Right atrium auricular region (tissue), 2 donors: ENCODE data around the gene SASH1. TPM values are rescaled to one million over a fixed set of nuclear protein-coding genes. Genes with fewer than 3 reads are reported as not detected.

Source experiments
- DNase-seq: peaks from one replicate; pipeline ENCODE4 v3.0.0-alpha.2; 2019; ENCODE audit warnings: low spot score
- H3K27ac ChIP-seq, 2 donors: fragments of 200-600 bp; sonication (generic); 1 replicate in 1 of 2; 2 replicates in 1 of 2; pipeline ENCODE4 v1.5.1; 2016 to 2019
- H3K27me3 ChIP-seq, 2 donors: fragments of 200-600 bp; sonication (generic); one replicate each; pipeline versions ENCODE4 v1.5.1 to v1.6.0; 2017 to 2019
- H3K36me3 ChIP-seq: fragments of 200-600 bp; sonication (generic); one replicate; pipeline ENCODE4 v1.5.1; 2016
- H3K4me1 ChIP-seq, 2 donors: fragments of 200-600 bp; sonication (generic); one replicate each; pipeline versions ENCODE4 v1.5.1 to v1.6.0; 2017 to 2019
- H3K4me3 ChIP-seq, 2 donors: fragments of 200-600 bp; sonication (generic); 1 replicate in 1 of 2; 2 replicates in 1 of 2; pipeline ENCODE4 v1.5.1; 2017 to 2019; ENCODE audit warnings: mild to moderate bottlenecking in 1 of 2, moderate library complexity in 1 of 2
- H3K9me3 ChIP-seq, 2 donors: fragments of 200-600 bp; sonication (generic); one replicate each; pipeline ENCODE4 v1.5.1; 2019
- total RNA-seq, 2 donors: library from RNA; depleted of rRNA; stranded (reverse); fragments of >200 nt; gene quantifications; one replicate each; pipeline ENCODE4 v1.1.0, GENCODE V29; 2016
- TF ChIP-seq, protein P1 (sequence below), 2 donors: fragments of 200-600 bp; sonication (generic); IDR thresholded peaks; one replicate each; pipeline ENCODE4 v1.5.1; 2019; ENCODE audit warnings: antibody characterized with exemption in 2 of 2

The SASH1 gene
- total RNA-seq, 2 donors from 2014 or later = 39.0 to 42.3 TPM

DNA sequence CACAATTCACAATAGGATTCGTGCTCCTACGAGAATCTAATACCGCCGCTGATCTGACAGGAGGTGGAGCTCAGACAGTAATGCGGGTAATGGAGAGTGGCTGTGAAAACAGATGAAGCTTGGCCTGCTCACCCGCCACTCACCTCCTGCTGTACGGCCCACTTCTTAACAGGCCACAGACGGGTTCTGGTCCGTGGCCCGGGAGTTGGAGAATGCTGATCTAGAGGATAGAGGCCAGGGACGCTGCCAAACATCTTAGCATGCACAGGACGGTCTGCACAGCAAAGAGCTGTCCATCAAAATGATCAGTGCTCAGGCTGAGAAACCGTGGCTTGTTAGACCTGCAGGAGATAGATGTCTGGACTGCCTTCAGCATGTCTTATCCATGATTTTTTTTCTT, 186.4 kb downstream of the SASH1 start:
- TF ChIP-seq, protein P1, sequence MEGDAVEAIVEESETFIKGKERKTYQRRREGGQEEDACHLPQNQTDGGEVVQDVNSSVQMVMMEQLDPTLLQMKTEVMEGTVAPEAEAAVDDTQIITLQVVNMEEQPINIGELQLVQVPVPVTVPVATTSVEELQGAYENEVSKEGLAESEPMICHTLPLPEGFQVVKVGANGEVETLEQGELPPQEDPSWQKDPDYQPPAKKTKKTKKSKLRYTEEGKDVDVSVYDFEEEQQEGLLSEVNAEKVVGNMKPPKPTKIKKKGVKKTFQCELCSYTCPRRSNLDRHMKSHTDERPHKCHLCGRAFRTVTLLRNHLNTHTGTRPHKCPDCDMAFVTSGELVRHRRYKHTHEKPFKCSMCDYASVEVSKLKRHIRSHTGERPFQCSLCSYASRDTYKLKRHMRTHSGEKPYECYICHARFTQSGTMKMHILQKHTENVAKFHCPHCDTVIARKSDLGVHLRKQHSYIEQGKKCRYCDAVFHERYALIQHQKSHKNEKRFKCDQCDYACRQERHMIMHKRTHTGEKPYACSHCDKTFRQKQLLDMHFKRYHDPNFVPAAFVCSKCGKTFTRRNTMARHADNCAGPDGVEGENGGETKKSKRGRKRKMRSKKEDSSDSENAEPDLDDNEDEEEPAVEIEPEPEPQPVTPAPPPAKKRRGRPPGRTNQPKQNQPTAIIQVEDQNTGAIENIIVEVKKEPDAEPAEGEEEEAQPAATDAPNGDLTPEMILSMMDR (IDR thresholded peaks at IDR 0.05) = no peak
- no peak for DNase-seq
- Histone ChIP-seq H3K4me1 (peaks cover 0 to 41% of the 10 kb centered on the region in 2 donors), H3K27me3 (no peaks in the 10 kb centered on the region), H3K4me3 (no peak overlapping the region), H3K36me3 (peaks cover 51% of the 10 kb centered on the region), H3K27ac (peak overlapping the region in 1 of 2 donors; percentile 62), H3K9me3 (no peaks in the 10 kb centered on the region)

DNA sequence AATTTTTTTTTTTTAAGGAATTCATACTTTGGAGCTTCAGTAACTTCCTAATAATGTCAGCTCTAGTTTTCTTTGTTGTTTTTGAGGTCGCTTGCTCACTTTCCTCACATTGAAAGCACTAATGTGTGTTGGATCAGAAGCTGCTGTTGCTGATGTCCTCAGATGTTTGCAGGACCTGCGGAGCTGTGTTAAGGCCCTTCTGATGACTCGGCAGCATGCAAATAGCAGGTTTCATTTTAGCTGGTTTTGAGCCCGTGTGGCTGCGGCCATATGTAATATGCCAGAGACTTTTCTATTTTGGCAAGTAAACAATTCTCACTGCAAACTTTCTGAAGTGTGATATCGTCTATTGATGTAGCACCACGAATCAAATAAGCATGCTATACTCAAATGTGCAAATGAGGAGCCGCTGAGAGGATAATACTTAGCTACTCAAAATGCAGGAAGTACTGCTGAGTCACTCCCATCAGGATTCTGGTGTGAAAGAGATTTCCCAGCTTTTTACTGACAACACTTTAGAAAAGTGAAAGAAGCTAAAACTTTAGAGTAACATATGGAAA, 187.8 kb downstream of the SASH1 start:
- H3K27ac ChIP-seq = peak overlapping the region; percentile 59 to 62
- no peaks in the 10 kb centered on the region for H3K9me3 ChIP-seq
- H3K36me3 ChIP-seq = peaks cover 66% of the 10 kb centered on the region
- peaks cover 0 to 40% of the 10 kb centered on the region in 2 donors for H3K4me1 ChIP-seq
- no peaks in the 10 kb centered on the region for H3K27me3 ChIP-seq
- H3K4me3 ChIP-seq = peak overlapping the region in 1 of 2 donors; percentile 18
- TF ChIP-seq, protein P1 (IDR thresholded peaks at IDR 0.05) = no peak
- no peak for DNase-seq

DNA sequence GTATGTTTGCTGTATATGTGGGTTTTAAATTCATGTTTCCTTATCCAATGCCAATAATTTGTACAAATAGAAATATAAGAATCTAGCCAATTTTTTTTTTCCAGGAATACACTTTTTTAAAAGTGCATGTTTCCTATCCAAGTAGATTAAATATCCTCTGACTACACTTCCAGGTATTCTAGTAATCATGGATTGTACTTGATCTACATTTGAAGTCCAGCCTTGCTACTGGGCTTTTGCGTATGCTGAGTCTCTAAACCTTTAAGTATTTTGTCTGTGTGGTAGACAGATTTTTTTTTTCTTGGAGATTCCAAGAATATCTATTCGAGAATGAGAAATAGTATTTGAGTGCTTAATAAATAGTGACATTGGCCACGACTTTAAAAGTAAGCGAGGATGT, 188.3 kb downstream of the SASH1 start:
- peaks cover 69% of the 10 kb centered on the region for H3K36me3 ChIP-seq
- TF ChIP-seq, protein P1 (IDR thresholded peaks at IDR 0.05) = no peak
- H3K4me3 ChIP-seq = no peak overlapping the region
- no peaks in the 10 kb centered on the region for H3K9me3 ChIP-seq
- H3K27ac ChIP-seq = peak overlapping the region; percentile 59 to 62
- H3K27me3 ChIP-seq = no peaks in the 10 kb centered on the region
- DNase-seq = no peak
- peaks cover 0 to 37% of the 10 kb centered on the region in 2 donors for H3K4me1 ChIP-seq

DNA sequence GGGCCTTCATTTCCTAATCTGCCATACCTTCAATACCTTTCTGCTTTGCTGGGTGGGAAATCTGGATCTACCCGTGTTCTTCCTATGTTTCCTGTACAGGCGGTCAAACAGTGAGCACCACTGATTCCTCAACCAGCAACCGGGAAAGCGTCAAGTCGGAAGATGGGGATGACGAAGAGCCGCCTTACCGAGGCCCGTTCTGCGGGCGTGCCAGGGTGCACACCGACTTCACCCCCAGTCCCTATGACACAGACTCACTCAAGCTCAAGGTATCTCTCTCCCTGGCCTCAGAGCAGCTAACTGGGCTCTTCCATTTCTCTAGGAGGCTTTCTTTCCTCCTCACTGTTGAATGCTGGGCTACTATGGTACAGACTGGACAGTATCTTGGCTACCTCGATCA, 190.1 kb downstream of the SASH1 start:
- peaks cover 76% of the 10 kb centered on the region for H3K36me3 ChIP-seq
- no peak overlapping the region for H3K4me3 ChIP-seq
- peaks cover 0 to 42% of the 10 kb centered on the region in 2 donors for H3K4me1 ChIP-seq
- TF ChIP-seq, protein P1 (IDR thresholded peaks at IDR 0.05) = no peak
- no peak for DNase-seq
- no peaks in the 10 kb centered on the region for H3K9me3 ChIP-seq
- H3K27ac ChIP-seq = no peak overlapping the region
- H3K27me3 ChIP-seq = no peaks in the 10 kb centered on the region

DNA sequence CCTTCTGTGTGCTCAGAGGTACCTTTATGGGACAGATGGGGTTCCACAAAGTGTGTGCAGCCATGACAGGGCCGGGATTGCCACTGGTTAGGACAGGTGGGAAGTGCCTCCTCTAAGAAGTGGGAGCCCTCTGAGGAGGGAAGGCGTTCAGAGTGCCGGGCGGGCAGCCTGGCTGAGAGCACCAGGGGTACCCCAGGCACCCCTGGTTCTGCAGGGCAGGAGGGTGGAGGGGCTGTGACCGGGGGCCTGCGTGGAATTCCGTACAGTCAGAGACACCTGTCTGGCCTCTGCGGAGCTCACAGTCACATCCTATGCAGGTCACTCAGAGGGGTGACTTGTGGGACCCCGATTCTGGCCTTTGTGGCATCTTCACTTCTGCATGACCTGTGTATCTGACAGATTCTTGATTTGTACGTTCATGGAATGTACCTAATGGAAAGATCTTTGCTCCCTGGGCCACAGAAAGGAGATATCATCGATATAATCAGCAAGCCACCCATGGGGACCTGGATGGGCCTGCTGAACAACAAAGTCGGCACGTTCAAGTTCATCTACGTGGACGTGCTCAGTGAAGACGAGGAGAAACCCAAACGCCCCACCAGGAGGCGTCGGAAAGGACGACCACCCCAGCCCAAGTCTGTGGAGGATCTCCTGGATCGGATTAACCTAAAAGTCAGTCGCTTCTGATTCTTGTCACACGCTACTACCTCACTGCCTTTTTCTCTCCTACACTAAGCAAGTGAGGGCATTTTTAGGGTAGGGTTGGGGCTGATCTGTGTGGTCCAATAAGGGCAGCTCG, 190.9 kb downstream of the SASH1 start:
- Histone ChIP-seq H3K4me1 (peaks cover 0 to 50% of the 10 kb centered on the region in 2 donors), H3K36me3 (peaks cover 72% of the 10 kb centered on the region), H3K27me3 (no peaks in the 10 kb centered on the region), H3K9me3 (no peaks in the 10 kb centered on the region), H3K4me3 (no peak overlapping the region), H3K27ac (no peak overlapping the region)
- DNase-seq = no peak
- TF ChIP-seq, protein P1 (IDR thresholded peaks at IDR 0.05) = no peak
